ENCODE data around the gene SDK1.
A peak's percentile ranks its signal among the peaks of the same experiment; 100 is the strongest.

Gene SDK1

DNA sequence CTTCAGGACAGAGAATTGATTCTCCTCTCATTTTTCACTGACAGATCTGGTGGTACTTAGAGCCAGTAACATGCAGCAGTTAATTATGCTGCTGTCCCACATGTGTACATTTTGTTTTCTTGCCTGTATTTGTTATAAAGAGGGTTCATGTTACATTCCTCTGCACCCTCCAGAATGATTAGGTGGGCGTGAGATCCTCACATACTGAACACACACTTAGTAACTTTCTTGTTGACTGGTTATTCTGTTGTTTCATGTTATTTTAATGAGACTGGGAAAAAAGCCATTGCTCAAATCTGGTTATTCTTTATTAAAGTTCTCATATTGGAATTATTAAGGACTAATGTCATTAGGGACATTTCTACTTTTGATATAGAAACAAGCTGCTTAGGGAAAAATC lies 409.1 kb downstream of the SDK1 start:
- no peak overlapping the region for H3K4me3 ChIP-seq (ENCODE audit: low read depth, low read length)
- no peak for DNase-seq (ENCODE audit: low read depth)
- TF ChIP-seq, protein P1, sequence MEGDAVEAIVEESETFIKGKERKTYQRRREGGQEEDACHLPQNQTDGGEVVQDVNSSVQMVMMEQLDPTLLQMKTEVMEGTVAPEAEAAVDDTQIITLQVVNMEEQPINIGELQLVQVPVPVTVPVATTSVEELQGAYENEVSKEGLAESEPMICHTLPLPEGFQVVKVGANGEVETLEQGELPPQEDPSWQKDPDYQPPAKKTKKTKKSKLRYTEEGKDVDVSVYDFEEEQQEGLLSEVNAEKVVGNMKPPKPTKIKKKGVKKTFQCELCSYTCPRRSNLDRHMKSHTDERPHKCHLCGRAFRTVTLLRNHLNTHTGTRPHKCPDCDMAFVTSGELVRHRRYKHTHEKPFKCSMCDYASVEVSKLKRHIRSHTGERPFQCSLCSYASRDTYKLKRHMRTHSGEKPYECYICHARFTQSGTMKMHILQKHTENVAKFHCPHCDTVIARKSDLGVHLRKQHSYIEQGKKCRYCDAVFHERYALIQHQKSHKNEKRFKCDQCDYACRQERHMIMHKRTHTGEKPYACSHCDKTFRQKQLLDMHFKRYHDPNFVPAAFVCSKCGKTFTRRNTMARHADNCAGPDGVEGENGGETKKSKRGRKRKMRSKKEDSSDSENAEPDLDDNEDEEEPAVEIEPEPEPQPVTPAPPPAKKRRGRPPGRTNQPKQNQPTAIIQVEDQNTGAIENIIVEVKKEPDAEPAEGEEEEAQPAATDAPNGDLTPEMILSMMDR (conservative IDR thresholded peaks at IDR 0.05; ENCODE audit: low read depth, low read length), result no peak

DNA sequence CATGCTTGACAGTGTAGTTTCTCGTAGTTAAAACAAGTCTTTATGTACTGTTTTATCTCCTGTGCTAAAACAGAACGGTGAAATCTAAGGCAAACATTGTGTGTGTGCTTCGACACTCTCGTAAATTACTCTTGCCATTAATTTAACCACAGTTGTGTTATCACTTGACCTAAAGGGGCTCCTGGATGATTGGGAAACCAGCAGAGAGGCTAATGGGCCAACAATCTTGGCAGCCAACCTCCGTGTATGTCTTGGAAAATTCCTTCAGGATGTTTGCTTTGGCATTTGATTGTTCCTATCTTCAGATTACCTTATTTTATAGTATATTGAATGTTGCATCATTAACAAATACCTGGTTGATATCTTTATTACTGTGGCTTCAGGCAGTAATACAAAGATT lies 409.5 kb downstream of the SDK1 start:
- TF ChIP-seq, protein P1 (conservative IDR thresholded peaks at IDR 0.05; ENCODE audit: low read depth, low read length), result no peak
- H3K4me3 ChIP-seq (ENCODE audit: low read depth, low read length), result no peak overlapping the region
- DNase-seq (ENCODE audit: low read depth), result no peak

DNA sequence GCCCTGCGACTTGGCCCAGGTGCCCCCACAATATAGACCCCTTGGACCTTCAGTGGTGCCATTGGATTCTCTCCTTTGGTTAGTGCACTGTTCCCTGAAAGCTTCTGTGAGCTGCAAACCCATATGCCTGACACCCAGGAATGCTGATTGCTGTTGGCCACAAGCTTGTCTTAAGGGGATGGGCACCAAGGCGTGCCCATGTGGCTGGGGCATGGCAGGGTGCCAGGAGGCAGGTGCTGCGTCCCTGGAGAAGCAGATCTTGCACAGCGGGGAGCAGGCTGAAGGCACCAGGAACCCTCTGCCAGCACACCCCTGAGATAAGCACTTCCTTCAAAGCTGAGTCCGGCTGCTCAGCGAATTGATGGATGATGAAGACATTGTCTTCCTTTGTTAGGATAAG lies 411.8 kb downstream of the SDK1 start:
- H3K4me3 ChIP-seq (ENCODE audit: low read depth, low read length), result no peak overlapping the region
- TF ChIP-seq, protein P1 (conservative IDR thresholded peaks at IDR 0.05; ENCODE audit: low read depth, low read length), result no peak
- DNase-seq (ENCODE audit: low read depth), result no peak

DNA sequence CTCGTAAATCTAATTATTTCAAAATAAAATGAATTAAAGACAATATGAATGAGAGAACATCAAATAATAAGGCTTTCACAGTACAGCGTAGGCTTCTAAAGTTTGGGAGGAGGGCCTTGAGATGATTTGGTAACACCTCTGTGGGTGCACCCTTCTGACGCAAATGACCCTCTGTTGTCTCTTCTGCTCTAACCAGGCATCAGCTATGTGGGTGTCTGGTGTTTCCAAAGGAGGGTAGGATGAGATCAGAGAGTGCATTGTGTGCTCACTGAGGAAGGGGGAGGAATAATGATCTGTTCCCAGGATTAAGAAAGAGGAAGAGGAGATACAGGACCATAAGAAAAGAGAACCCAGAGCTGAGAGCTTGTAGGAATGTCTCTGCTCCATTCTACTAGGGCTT lies 420.4 kb downstream of the SDK1 start:
- H3K4me3 ChIP-seq (ENCODE audit: low read depth, low read length), result no peak overlapping the region
- DNase-seq (ENCODE audit: low read depth), result no peak
- TF ChIP-seq, protein P1 (conservative IDR thresholded peaks at IDR 0.05; ENCODE audit: low read depth, low read length), result no peak

DNA sequence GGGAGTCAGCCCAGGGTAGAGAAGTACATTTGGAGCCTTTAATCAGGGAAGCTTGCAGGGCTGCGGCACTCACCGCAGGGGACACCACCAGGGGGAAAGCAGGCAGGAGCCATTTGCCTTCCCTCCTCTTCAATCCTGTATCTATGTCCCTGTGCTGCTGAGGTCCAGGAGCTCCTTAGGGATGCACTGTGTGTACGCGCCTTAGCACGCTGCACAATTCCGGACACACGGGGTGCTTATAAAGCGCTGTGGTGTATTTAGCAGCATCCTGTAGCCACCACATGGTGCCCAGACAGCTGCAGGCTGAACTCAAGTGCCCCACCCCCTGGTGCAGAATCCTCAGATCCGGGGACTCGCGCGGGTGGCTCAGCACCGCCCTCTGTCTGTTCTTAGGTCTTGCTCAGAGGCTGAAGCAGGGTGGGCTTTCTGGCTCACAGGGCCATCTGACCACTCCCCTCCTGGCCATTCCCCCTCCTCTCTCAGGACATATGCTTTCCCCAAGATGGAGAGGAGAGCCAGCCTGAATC lies 421.4 kb downstream of the SDK1 start:
- no peak overlapping the region for H3K4me3 ChIP-seq (ENCODE audit: low read depth, low read length)
- peak; percentile 54 for DNase-seq (ENCODE audit: low read depth)
- TF ChIP-seq, protein P1 (conservative IDR thresholded peaks at IDR 0.05; ENCODE audit: low read depth, low read length), result peak; percentile 60

DNA sequence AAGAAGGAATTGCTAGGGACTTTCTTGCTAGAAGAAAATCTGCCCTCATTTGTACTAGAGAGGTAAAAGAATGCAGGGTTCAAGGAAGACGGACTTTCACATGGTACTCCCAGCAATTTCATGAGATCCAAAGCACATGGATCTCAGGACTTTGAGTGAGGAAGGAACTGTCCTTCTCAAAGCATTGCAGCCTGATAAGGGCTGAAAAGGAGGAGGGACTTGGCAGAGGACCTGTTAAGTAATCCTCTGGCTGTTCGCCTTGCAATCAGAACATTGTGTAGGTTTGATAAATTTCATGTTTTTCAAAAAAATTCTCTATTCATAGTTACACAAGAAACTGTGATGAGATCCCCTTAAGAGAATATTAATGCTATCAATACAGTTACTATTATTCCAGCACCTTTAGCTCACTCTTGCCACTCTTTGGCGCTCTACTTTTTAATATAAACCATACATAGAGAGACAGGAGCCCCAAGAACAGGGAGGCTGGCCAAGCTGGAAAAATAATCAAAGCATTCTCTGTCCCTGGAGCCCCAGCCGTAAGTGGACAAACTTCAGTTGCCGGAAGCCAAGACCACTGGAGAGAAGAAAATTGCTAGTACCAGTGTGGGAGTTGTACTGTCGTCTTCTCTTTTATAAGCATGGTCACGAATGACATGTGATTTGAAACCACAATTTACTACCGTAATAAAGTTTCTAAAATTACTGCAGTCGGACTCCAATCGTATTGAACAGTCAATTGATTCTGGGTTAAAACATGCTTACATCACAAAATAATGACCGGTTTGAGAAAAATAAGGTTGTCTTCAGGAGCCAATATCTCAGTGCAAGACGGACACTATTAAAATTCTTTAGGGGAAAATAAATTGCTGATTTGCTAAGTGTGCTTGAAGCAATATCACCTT lies 424.4 kb downstream of the SDK1 start:
- DNase-seq (ENCODE audit: low read depth), result peak; percentile 37
- H3K4me3 ChIP-seq (ENCODE audit: low read depth, low read length), result no peak overlapping the region
- TF ChIP-seq, protein P1 (conservative IDR thresholded peaks at IDR 0.05; ENCODE audit: low read depth, low read length), result no peak

DNA sequence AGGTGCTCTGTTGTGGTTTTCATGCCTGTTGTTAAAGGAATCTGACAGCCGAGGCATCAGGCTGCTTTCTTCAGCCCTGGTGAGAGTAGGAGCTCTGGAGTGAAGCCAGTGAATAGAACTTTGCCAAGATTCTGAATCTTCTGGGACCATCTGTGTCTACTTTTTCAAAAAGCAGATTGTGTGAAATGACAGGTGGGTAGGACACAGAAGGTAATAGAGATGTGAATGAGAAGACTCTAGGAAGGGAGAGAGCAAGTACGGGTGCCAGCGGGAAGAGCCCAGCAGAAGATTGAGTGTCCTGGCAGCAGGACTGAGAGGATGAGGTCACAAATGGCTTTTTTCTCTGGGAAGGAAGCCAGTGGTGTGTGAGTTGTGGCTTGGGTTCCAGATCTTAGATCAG lies 429.2 kb downstream of the SDK1 start:
- DNase-seq (ENCODE audit: low read depth), result no peak
- no peak overlapping the region for H3K4me3 ChIP-seq (ENCODE audit: low read depth, low read length)
- TF ChIP-seq, protein P1 (conservative IDR thresholded peaks at IDR 0.05; ENCODE audit: low read depth, low read length), result no peak

Measured in choroid plexus epithelial cell (primary cell).